ENCODE results near the gene NPL. TPM values are rescaled to one million over a fixed set of nuclear protein-coding genes. Genes with fewer than 3 reads are reported as not detected.
A peak's percentile ranks its signal among the peaks of the same experiment; 100 is the strongest.

NPL gene
- total RNA-seq (2011; cell fraction: chromatin; rRNA removed; ENCODE audit: low replicate concordance): 10.3 and 14.9 TPM in 2 replicates
- 5.8 and 6.1 TPM in 2 replicates for total RNA-seq (2011; cell fraction: nucleolus; rRNA removed)
- 13.4 and 17.6 TPM in 2 replicates for total RNA-seq (2011; cell fraction: nucleoplasm; rRNA removed)
- total RNA-seq (2014; rRNA removed): 7.3 and 9.9 TPM in 2 replicates
- total RNA-seq (2014; rRNA removed; fragmentation: Illumina TruSeq; extraction: Trizol): 13.4 and 17.9 TPM in 2 replicates
- total RNA-seq (2015; rRNA removed; fragmentation: Illumina TruSeq; extraction: Trizol): 11.5 and 15.8 TPM in 2 replicates
- total RNA-seq (2021): 14.3 and 15.0 TPM in 2 replicates
- 8.8 and 10.2 TPM in 2 replicates for polyA plus RNA-seq (2011; rRNA removed)
- polyA plus RNA-seq (2011; cell fraction: cytosol; rRNA removed): 4.3 and 11.9 TPM in 2 replicates
- 15.2 and 18.7 TPM in 2 replicates for polyA plus RNA-seq (2011; cell fraction: nucleus; rRNA removed)
- 13.2 and 29.8 TPM in 2 replicates for polyA plus RNA-seq (2012)
- 14.7 and 19.2 TPM in 2 replicates for polyA plus RNA-seq (2014; fragmentation: Illumina TruSeq; extraction: Trizol)
- polyA plus RNA-seq (2014; fragmentation: Nextera tagmentation; extraction: Ambion mirVana): 10 to 100 TPM; 20.8 to 22.3 TPM
- polyA plus RNA-seq (2014; rRNA removed): 14.0 and 14.2 TPM in 2 replicates
- 13.2 and 21.9 TPM in 2 replicates for polyA minus RNA-seq (2011; rRNA and poly(A)+ RNA removed)
- 3.3 and 5.7 TPM in 2 replicates for polyA minus RNA-seq (2011; cell fraction: cytosol; rRNA and poly(A)+ RNA removed)
- polyA minus RNA-seq (2011; cell fraction: nucleus; rRNA and poly(A)+ RNA removed): 3.5 and 6.0 TPM in 2 replicates
- percentile 62 among the genes with signal in this experiment for Bru-seq, nascent RNA
- percentile 67 among the genes with signal in this experiment for BruChase-seq, experiment 1, labeled RNA remaining after a 2-hour chase
- BruChase-seq, experiment 2, labeled RNA remaining after a 6-hour chase: percentile 67 among the genes with signal in this experiment
- long read RNA-seq, experiment 1, partial matches to known transcripts: 3 of 49 reads
- long read RNA-seq, experiment 1, other reads (novel, unspliced or antisense): 46 of 49 reads
- long read RNA-seq, experiment 2, partial matches to known transcripts: 0 of 10 reads
- long read RNA-seq, experiment 2, other reads (novel, unspliced or antisense): 9 of 10 reads
- long read RNA-seq, experiment 3, partial matches to known transcripts: 3 of 12 reads
- long read RNA-seq, experiment 3, other reads (novel, unspliced or antisense): 8 of 12 reads

- H3K27me3 ChIP-seq (ENCODE audit: control insufficient read depth in 2 of 2, insufficient read depth in 2 of 2, low read length in 2 of 2): no peaks in the 10 kb centered on the region
- H2AFZ ChIP-seq (ENCODE audit: low read depth, low read length): peak within 1 kb of the TSS; percentile 93
- H3K9me3 ChIP-seq (replicated peaks; ENCODE audit: control insufficient read depth, insufficient read depth, low read depth, low read length): no peaks in the 10 kb centered on the region
- DNase-seq (ENCODE audit: extremely low read depth in 1 of 4, low spot score in 3 of 4) (peak; percentile 81 to 89 (median 82)), FAIRE-seq (no peak), ATAC-seq (peak; percentile 88)
- 2% methylated on average over 93 of the region's 93 CpGs for WGBS (ENCODE audit: insufficient coverage, low coverage, missing lambda C conversion rate)
- peak within 1 kb of the TSS; percentile 61 for H3K27ac ChIP-seq (ENCODE audit: extremely low read depth, low read depth, low read length)
- ChIA-PET POLR2A (interaction anchor here (0.6 to 2.1 kb wide), 2 partner anchors 25 to 51 kb away, joined by 3 to 8 read pairs; partner anchors contain the start of gene DHX9), CTCF (ENCODE audit: low intra/inter-chr PET ratio) (interaction anchor here (1.2 kb wide), 1 partner anchor 704 kb away, joined by 3 read pairs; no protein-coding TSS in a partner anchor)
- H4K20me1 ChIP-seq (replicated peaks; ENCODE audit: control insufficient read depth, insufficient read depth, low read length): no peaks in the 10 kb centered on the region
- peak within 1 kb of the TSS; percentile 82 for H3K4me2 ChIP-seq (ENCODE audit: insufficient read depth, low read length)
- intact Hi-C loops (cut with micrococcal nuclease): loop anchor here (5.0 kb wide), 1 partner anchor 397 kb away; the partner anchor contains the start of gene GLUL
- peaks cover 1% of the 10 kb centered on the region; the same call in 2 of the 3 replicates for H3K36me3 ChIP-seq (ENCODE audit: control insufficient read depth, insufficient read depth, low read length)
- no peaks in the 10 kb centered on the region for H3K79me2 ChIP-seq (ENCODE audit: control insufficient read depth, insufficient read depth, low read length)
- in situ Hi-C loops (cut with MboI): loop anchor here (5.0 to 10.0 kb wide), 3 partner anchors 192 to 705 kb away; no protein-coding TSS in a partner anchor
- peak within 1 kb of the TSS; percentile 69 to 94 for H3K9ac ChIP-seq (ENCODE audit: insufficient read depth in 1 of 2, low read depth in 2 of 2, low read length in 2 of 2)
- BruUV-seq (replicated peaks): TSS peak; percentile 93
- H3K4me1 ChIP-seq (replicated peaks in 1 of 2; ENCODE audit: control insufficient read depth in 2 of 2, insufficient read depth in 2 of 2, low read length in 2 of 2): peaks cover 23 to 41% of the 10 kb centered on the region in 2 experiments
- H3K9me1 ChIP-seq (ENCODE audit: control insufficient read depth, insufficient read depth, low read length): no peaks in the 10 kb centered on the region
- peak within 1 kb of the TSS; percentile 38 for H3K4me3 ChIP-seq
- TF ChIP-seq KDM5B (IDR thresholded peaks at IDR 0.05; ENCODE audit: insufficient replicate concordance, low read depth, low read length) (peak; percentile 88), HIVEP1 (CRISPR knock-in tag; IDR thresholded peaks at IDR 0.05) (no peak), RBM25 (IDR thresholded peaks at IDR 0.05; ENCODE audit: low read depth, low read length, severe bottlenecking) (no peak), GABPB1 (CRISPR knock-in tag; IDR thresholded peaks at IDR 0.05) (peak; percentile 84), NONO (IDR thresholded peaks at IDR 0.05; ENCODE audit: low read depth in 2 of 2, low read length in 1 of 2) (peak; percentile 72 to 84; a peak in 2 of 4 replicates), MCM5 (IDR thresholded peaks at IDR 0.05; ENCODE audit: low read depth) (no peak), KDM1A (IDR thresholded peaks at IDR 0.05) (no peak), ZSCAN29 (IDR thresholded peaks at IDR 0.05) (peak; percentile 86), SRSF7 (optimal IDR thresholded peaks at IDR 0.05; ENCODE audit: low read depth, low read length) (no peak), ILF3 (IDR thresholded peaks at IDR 0.05; ENCODE audit: borderline replicate concordance) (no peak), TRIM25 (IDR thresholded peaks at IDR 0.05; ENCODE audit: borderline replicate concordance) (no peak), TEAD1 (CRISPR knock-in tag; IDR thresholded peaks at IDR 0.05) (peak; percentile 47 to 69; a peak in 1 of 4 replicates), ELK1 (CRISPR knock-in tag; IDR thresholded peaks at IDR 0.05) (no peak)
Observed at GRCh38 chr1:182789138-182790076, at the start of gene NPL. NPL (plus strand) TSS chr1:182789773; CDS start chr1:182794372, 4,599 bp downstream.

All from K562 (cell line).